A172 (cell line): ENCODE results near the gene SCN2A. TPM values are rescaled to one million over a fixed set of nuclear protein-coding genes. Genes with fewer than 3 reads are reported as not detected.
A peak's percentile ranks its signal among the peaks of the same experiment; 100 is the strongest.

Experiments used
- DNase-seq: peaks from one replicate; pipeline ENCODE4 v3.0.0-alpha.2; 2015; ENCODE audit warnings: low spot score
- total RNA-seq: library from RNA; depleted of rRNA; stranded (reverse); fragments of >200 nt; shearing (Covaris generic); gene quantifications from 2 replicates; pipeline ENCODE4 v1.2.3, GENCODE V29; 2014; rRNA removed

Gene SCN2A
- 0.17 and 0.19 TPM in 2 replicates for total RNA-seq

DNA sequence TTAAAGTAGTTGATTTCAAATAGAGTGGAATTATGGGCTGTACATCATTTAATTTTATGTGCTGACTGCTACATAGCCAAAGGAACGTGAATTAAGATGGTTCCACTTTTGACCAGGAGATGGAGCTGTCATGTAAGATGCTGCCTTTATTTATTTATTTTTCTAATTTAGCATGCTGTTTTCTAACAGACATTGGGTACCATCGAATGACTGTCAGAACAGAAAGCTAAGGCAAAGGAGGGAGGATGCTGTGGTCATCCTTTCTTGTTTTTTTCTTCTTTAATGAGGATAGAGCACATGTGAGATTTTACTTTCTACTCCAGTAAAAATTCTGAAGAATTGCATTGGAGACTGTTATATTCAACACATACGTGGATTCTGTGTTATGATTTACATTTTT, at the start of gene SCN2A:
Gene SCN2A, plus strand, starts transcription at position 185 of the 400 bp plus-strand sequence. CDS start 56,410 bp downstream, outside the sequence.
- DNase-seq = peak; percentile 52

DNA sequence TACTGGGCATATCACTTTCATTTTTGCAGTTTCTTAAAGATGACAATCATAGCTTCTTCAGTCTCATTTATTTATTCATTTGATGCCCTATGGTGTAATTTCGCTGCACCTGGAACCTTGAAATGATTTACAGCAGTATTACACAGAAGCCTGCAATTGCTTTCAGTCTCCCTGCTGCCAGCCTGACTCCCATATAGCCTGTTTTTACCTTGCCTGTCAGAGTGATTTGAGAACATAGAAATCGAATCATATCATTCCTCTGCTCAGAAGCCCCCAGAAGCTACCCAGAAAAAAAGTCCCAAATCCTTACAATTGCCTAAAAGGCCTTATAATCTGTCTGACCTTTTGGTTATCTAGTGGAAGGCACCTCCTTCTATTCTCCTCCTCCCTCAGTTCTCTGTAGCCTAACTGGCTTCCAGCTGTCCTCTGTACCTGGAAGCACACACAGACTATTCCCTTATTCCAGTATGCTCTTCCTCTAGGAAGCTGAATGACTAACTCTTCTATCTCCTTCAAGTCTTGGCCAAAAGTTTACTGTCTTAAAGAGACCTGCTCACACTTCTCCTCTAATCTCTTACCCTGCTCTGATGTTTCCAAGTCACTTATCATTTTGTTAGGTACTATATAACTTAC, 48.0 kb upstream of the SCN2A start:
- DNase-seq = no peak

DNA sequence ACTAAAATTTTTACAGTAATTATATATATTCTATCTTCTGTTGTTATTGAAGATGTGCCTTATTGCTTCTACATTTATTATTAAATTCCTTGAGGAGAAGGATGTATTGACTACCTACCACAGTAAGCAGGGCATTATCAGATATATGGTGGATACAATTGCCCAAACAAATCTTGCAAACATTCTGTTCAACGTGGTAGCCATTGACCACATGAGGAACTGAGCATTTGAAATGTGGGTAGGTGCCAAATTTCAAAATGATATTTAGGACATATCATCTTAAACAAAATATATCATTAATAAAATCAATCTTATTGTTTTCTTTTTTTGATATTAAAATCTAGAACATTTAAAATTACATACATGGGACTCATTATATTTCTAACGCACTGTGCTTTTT, 46.5 kb upstream of the SCN2A start:
- no peak for DNase-seq

DNA sequence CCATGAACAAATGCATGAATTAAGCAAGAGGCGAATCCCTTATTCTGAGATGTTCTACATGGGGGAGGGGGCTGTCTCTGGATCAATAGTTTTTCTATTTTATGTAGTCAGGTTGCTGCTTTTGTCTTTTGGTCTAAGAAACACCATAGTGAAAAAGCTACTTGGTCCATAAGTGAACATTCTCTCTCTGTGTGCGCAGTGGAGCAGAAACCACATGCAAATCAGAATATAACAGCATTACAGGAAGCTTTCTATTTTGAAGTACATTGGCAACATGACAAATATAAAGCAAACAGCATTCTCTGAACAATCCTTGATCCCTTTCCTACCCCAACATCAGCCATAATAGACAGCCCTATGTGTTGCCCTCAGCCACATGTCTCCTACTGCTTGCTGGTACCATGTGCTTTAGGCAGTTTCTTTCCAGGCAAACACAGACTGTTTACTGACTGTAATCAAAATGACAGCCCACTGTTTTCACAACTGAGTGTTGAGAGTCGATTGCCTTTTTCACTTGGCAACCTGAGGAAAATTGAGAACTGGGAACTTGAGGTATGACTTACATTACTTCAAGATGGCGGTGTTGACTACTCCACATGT, 45.9 kb upstream of the SCN2A start:
- no peak for DNase-seq

DNA sequence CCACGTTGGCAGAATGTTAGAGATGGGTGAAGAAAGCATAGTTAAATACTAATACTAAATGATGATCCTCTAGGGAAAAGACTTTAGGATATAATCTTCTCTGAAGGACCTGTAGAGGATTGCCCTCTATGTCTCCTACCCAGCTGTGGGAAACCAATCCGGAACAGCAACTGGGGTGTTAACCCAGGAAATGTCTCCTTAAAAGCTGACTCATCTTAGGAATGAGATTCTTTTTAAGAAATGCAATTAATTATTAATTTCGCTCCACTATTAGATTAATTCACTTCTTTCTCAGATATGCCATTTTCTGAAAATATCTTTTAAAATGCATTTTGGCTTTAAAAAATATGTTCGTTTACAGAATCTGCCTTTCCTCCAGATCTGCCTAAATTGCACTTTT, 42.8 kb upstream of the SCN2A start:
- no peak for DNase-seq

DNA sequence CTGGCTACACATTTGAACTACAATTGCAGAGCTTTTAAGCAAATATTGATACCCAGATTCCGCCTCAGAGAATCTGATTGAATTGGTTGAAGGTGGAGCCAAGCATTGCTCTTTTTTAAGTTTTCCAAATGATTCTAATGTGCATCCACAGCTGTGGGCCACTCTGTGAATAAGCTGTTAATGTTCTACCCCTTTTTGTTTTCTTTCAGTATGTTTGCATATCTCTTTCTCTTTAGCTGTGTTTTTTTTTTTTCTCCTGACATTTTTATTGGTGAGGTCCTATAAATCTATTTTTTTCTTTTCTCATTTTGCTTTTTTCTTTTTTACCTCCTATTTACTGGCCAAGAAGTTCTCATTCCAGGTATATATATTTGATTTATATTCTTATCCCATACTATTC, 41.9 kb upstream of the SCN2A start:
- DNase-seq = no peak

DNA sequence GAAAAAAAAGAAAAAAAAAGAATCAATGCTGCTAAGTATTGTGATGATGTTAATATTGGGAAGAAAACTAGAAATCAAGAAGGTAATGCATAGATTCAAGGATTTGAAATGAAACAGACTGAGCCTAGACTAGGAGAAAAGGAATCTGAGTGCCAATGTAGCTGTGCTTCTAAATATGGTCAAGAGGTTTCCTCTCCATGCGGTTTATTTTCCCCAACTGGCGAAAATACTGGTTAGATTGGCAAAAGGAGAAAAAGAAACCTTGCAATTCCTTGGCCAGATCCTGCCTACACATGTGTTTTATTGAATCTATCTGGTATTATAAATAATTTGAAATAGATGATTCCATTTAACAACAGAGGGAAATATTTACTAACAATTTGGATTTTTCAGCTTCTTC, 41.0 kb upstream of the SCN2A start:
- no peak for DNase-seq

DNA sequence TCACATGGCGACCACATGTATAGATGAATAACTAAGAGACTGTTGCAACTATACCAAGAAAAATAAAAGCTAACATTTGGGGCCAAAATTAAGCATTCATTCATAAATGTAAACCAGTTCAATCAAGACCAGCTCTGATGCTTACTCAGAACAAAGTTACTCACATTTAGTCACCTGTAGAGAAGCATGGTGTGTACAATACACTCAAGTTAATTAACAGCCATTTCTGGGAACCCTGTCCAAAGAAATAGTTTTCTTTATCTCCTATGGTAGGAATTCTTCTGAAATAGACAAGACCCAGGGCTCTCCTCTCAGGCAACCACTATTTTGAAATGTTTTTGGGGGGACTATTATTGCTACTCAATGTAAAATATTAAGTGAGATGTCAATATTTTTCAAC, 37.0 kb upstream of the SCN2A start:
- DNase-seq = no peak

DNA sequence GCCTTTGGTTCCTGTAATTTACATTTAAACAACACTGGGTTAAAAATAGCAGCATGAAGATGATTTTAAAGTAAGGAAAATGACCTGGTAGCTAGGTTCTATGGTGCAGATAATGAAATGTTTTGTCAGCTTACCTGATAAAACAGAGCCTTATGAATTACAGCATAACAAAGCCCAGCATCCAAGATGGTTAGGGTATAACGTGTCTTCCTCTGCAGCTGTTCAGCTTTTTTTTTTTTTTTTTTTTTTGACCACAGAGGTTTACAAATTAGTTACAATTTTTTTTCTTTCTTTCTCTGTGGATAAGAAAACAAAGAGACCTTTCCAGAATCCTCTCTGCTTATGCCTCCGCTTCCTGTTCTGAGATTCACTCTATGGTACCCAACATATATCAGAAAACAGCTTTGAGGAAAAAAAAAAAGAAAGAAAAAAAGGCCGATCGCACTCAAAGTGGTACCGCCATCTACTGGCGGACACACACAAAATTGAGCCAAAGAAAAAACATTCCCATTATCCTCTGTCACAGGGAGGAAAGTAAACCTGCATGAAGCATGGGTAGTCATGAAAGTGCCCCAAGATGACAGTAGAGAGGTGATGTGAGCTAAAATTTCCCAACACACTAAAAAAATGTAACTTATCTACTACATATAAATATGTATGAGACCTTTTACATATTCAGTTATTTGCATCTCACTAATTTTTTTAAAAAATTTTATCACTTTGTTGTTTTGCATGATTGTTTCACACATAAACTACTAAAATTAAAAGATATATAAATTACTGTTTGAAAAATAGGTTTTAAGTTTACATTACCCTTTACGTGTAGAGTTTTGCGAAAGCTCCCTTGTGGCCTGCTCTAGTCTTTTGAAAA, 35.3 kb upstream of the SCN2A start, which contains the start of gene SCN3A:
Gene SCN3A, minus strand, starts transcription at position 362 of the 871 bp plus-strand sequence. CDS start 27,656 bp downstream, outside the sequence.
- peak; percentile 52 for DNase-seq

DNA sequence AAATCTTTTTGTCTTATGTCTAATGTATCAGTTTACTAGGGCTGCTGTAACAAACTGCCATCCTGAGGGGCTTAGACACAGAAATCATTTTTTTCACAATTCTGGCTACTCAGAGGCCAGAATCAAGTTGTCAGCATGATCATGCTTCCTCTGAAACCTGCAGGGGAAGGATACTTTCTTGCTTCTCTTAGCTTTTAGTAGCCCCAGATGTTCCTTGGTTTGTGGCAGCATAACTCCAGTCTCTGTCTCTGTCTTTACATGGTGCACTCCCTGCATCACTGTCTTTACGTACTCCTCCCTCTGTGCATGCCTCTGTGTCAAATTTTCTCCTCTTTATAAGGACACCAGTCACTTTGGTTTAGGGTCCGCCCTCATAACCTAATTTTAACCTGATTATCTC, 33.3 kb upstream of the SCN2A start:
- DNase-seq = no peak

DNA sequence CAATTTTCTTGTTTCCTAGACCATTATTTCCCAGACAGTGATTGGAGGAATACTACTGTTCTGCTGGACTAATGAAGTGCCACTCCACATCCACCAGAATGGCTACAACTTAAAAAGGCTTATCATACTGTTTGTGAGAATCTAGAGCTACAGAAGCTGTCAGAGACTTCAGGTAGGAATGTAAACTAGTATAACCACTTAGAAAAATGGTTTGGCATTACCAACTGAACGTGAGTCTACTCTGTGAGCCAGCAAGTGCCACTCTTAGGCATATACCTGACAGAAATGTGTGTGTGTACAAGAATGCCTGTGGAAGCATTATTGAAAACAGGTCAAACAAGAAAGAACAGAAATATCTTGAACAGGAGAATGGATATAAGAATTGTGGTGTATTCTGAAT, 31.1 kb upstream of the SCN2A start:
- DNase-seq = no peak

DNA sequence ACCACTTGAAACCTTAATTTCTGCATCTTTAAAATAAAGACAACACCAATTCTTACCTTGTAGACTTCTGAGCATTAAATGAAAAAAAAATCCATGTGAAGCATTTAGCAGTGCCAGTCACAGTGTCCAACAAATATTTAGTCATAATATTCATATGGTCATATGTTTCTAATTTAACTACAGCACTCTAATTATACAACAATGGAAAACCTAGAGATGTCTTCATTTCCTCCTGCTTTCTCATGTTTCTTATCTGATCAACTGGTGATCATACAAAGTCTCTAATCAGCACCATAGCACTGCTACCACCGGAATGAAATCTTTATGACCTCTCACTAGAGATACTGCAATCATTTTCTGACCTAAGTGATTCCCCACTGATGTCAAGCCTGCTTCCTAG, 25.1 kb upstream of the SCN2A start:
- DNase-seq = no peak

DNA sequence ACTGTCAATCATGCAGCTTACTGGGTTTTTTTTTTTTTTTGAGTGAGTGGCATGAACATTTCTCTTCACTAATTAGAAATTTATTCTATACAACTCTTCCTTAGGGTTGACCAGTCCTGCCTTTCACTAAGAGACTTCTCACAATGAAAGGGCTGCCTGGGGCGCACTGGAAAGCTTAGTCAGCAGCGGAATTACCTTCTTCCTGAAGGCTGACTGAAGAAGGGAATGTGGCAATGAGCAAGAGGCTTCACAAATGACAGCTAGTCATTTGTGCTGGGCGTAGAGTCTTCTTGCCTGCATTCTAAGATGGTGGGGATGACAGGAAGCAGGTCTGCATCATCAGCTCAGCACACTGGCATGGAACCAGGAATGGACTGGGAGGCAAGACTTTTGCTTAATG, 19.7 kb upstream of the SCN2A start:
- DNase-seq = peak; percentile 39

DNA sequence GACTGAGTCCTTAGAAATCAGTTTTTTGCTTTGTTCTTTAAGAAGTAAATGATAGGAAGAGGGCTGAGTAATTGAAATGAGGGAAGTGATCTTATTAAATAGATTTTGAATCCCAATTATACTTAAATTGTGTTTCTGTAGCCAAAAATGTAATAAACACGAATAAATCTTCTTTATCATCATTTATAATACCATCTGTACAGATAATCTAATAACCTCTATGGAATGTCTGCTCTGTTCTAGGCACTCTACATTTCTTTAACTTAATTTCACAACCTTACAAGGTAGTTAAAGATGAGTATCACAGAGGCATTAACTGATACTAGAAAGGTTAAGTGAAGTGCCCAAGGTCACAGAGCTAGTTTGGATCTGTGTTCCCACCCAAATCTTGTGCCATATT, 14.3 kb upstream of the SCN2A start:
- DNase-seq = no peak

DNA sequence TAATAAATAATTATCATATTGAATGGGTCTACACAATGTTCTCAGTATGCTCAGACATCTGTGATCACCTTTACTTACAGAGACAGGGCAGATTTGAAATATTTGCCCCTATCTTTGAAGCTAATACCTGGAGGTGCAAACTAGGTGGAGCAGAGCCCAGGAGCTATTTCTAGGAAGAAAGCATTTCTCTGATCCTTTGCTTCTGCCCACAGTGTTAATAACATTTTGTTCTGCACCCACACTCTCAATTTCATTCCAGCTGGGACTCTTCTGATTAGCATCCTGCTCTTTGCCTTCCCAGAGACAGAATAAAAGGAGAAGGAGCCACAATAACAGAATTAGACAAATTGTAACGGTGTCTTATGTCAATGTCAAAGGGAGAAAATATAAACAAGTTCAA, 11.6 kb upstream of the SCN2A start:
- DNase-seq = no peak

DNA sequence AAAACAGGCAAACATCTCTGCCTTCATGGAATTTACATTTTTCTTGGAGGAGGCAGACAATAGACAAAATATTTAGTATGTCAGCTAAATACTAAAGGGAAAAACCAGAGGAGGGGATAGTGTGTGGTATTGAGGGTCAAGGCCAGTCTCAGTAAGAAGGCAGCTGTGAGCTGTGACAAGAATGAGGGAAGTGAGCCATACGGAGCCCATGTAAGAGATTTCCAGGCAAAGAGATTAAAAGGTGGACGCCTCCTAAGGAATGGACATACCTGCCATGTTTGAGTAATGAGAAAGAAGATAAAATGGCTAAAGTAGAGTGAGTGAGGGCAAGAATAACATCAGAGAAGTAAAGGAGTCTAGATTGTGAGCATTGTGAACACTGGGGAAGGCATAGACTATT, 2.2 kb upstream of the SCN2A start:
- no peak for DNase-seq

DNA sequence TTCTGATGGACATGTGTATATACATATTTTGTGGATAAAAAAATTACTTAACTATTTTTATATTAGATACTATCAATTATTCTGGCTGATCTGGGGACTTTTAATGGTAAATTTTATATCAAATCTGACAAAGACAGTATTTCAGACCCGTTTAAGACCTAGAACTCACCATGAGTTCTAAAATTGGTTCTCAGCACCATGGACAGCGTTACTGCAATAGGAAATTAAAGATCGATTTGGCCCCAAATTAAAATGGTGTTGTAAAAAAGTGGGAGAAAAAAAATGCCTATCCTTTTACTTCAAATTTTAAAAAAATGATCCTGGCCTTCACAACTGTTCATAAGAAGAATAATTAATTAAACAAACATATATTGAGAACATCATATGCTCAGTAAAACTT, 919 bp upstream of the SCN2A start:
- DNase-seq = no peak

DNA sequence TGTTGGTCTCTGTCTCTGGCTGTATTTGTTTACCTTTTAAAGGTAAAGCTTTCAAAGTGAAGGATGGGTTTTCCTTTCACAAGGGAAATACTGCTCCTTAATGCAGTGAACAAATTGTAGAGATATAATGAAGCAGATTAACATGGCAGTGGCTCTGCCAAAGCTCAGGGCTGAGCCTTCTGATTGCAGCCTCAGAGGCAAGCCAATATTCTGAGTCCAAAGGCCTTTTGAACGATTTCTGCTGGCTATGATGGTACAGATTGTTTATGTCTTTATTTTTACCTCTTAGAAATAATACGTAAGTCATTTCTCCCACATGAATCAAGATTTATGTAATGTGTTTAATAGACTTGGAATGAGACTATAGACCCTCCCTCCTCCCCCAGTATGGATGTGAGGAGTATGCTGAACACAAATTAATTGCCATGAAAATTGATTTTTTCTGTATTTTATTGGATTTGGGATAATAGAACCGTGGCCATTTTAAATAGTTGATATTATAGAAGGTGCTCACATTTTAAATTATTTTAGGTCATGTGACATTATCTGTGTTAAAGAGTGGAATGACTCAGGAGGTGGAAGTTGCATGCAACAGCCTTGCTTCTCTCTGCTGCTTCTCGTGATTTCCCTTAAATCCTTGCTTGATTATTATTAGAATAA, 772 bp downstream of the SCN2A start:
- DNase-seq = no peak

DNA sequence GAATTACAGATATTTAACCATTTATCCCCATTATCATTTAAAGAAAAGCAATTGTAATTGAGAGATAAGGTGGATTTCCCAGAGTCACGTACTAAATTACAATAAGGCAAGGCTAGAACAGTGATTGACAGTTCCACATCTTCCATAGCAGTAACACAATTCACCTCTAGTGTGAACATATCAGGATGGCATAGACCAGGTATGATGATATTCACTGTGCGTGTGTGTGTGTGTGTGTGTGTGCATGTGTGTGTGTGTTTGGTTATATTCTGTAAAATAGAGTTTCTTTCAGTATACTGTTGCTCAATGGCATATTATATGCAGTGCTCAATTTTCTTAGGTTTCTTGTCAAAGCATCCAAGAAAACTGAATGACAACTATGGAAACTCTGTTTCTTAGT, 1.7 kb downstream of the SCN2A start:
- DNase-seq = no peak

DNA sequence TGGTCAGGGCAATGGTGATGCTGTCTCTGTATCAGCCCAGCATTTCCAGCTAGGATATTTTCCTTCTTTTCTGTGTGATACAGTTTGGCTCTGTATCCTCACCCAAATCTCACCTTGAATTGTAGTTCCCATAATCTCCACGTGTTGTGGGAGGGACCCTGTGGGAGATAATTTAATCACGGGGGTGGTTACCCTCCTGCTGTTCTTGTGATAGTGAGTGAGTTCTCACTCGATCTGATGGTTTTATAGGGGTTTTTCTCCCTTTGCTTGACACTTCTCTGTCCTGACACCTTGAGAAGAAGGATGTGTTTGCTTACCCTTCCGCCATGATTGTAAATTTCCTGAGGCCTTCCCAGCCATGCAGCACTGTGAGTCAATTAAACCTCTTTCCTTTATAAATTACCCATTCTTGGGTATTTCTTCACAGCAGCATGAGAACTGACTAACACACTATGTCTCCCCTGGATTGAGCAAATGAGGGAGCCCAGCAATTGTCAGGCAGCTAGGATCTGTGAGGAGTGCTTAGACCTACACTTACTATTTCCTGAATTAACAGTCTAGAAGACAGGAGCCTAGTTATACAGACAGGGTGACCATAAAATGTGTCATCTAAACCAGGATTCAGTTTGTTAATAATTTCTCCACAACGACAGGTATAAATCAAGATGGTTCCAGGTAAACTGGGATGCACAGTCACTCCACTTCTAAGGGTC, 6.0 kb downstream of the SCN2A start:
- no peak for DNase-seq

DNA sequence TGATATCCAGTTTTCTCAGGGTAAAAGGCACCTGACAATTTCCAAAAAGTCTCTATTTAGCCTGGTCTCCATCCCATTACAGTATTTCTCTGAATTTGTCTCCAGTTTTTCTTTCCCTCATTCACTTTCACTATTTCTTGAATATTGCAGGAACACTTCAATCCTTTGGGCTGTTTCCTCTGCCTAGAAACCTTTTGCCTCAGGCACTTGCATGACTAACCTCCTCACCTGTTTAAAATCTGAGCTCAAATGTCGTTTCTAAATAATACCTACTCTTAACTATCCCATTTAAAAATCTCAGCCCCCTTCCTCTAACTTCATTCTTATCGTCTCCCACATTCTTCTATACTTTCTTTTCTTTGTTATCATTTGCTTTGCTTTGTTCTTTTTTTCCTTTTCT, 9.0 kb downstream of the SCN2A start:
- no peak for DNase-seq

DNA sequence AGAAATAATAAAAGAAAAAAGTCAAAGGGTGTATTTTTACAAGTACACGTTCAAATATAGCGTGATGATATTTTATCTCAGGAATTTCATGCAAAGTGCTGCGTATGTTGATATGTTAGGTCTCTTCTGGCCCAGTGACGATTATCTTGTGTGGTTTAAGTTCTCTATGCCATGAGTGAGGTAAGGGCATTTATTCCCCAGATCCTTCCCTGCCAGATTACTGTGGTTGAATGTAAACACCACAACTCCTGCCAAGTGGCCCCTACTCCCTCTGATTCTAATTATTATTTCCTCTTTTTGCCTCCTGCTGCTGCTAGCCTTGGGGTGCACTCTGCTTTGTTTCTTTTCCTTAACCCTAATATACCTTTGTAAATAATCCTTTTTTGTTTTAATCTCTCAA, 12.2 kb downstream of the SCN2A start:
- no peak for DNase-seq
